ENCODE results near the gene TMEM94.

GRCh38 chr17:75503337-75503950 is 47.0 kb downstream of the TMEM94 start:
- TF ChIP-seq CTCF (conservative IDR thresholded peaks at IDR 0.05), result no peak
- no peak for TF ChIP-seq ZFX (IDR thresholded peaks at IDR 0.05)

Measured in C4-2B (cell line).